Thymus (tissue), 11 donors: ENCODE data around the gene KIF19. TPM values are rescaled to one million over a fixed set of nuclear protein-coding genes. Genes with fewer than 3 reads are reported as not detected.

Experiments used
- DNase-seq, 9 donors: peaks; one replicate each; pipeline ENCODE4 v3.0.0-alpha.2; 2013; ENCODE audit warnings: low spot score in 9 of 9, low read depth in 6 of 9, missing footprints in 1 of 9
- H3K27ac ChIP-seq, 2 donors: one replicate each; pipeline ENCODE4 v1.5.1; 2013; ENCODE audit warnings: control low read depth in 1 of 2, low read depth in 1 of 2, low read length in 1 of 2, mild to moderate bottlenecking in 1 of 2, moderate library complexity in 1 of 2
- H3K27me3 ChIP-seq, 2 donors: one replicate each; pipeline ENCODE4 v1.5.1; 2013; ENCODE audit warnings: low read length in 1 of 2; ENCODE audit not compliant: control insufficient read depth in 2 of 2, insufficient read depth in 1 of 2
- H3K36me3 ChIP-seq, 2 donors: one replicate each; pipeline ENCODE4 v1.5.1; 2013; ENCODE audit warnings: low read length in 1 of 2, mild to moderate bottlenecking in 1 of 2, moderate library complexity in 1 of 2; ENCODE audit not compliant: control insufficient read depth in 2 of 2, insufficient read depth in 2 of 2
- H3K4me1 ChIP-seq, 2 donors: one replicate each; pipeline ENCODE4 v1.5.1; 2013; ENCODE audit warnings: low read length in 2 of 2; ENCODE audit not compliant: control insufficient read depth in 2 of 2, insufficient read depth in 2 of 2
- H3K4me3 ChIP-seq, 2 donors: one replicate each; pipeline ENCODE4 v1.5.1; 2013; ENCODE audit warnings: low read length in 2 of 2, control low read depth in 1 of 2, mild to moderate bottlenecking in 1 of 2
- H3K9me3 ChIP-seq, 2 donors: one replicate each; pipeline ENCODE4 v1.5.1; 2013; ENCODE audit warnings: low read length in 1 of 2, mild to moderate bottlenecking in 1 of 2; ENCODE audit not compliant: control insufficient read depth in 2 of 2, insufficient read depth in 1 of 2
- WGBS: extraction: QIAGEN DNeasy Blood & Tissue Kit; methylation state at CpG from one replicate; pipeline ENCODE4 v1.1.7; 2013; 5-methylcytosine and 5-hydroxymethylcytosine counted together
- polyA plus RNA-seq: library from polyadenylated mRNA; stranded (reverse); fragments of 200-250 nt; gene quantifications from one replicate; pipeline ENCODE4 v1.2.3, GENCODE V29; 2013
- total RNA-seq: library from RNA; stranded (reverse); fragments of 120-200 nt; gene quantifications from one replicate; pipeline ENCODE4 v1.2.4, GENCODE V29; 2013
- donor health status: healthy.

The KIF19 gene
- total and polyA plus RNA-seq, 2 donors = 4.7 to 5.2 TPM

GRCh38 chr17:74298778-74299177, 27.2 kb upstream of the KIF19 start:
- H3K27ac ChIP-seq = no peak overlapping the region
- 95% methylated on average over 7 of the region's 7 CpGs for WGBS

GRCh38 chr17:74299226-74300009, 26.6 kb upstream of the KIF19 start:
- Histone ChIP-seq H3K4me1 (peaks cover 0 to 10% of the 10 kb centered on the region in 2 donors), H3K36me3 (no peaks in the 10 kb centered on the region), H3K9me3 (peaks cover 0 to 1% of the 10 kb centered on the region in 2 donors), H3K4me3 (no peak overlapping the region), H3K27ac (no peak overlapping the region), H3K27me3 (peaks cover 4 to 5% of the 10 kb centered on the region in 2 donors)
- 94% methylated on average over 11 of the region's 11 CpGs for WGBS
- no peak for DNase-seq

More at GRCh38 chr17:74298778-74299177, 27.2 kb upstream of the KIF19 start:
- no peak for DNase-seq
- Histone ChIP-seq H3K4me3 (no peak overlapping the region), H3K36me3 (no peaks in the 10 kb centered on the region), H3K27me3 (peaks cover 4 to 5% of the 10 kb centered on the region in 2 donors), H3K4me1 (peaks cover 0 to 10% of the 10 kb centered on the region in 2 donors), H3K9me3 (peaks cover 0 to 1% of the 10 kb centered on the region in 2 donors)

GRCh38 chr17:74303305-74303704, 22.7 kb upstream of the KIF19 start:
- peaks cover 0 to 1% of the 10 kb centered on the region in 2 donors for H3K9me3 ChIP-seq

GRCh38 chr17:74304184-74304583, 21.8 kb upstream of the KIF19 start:
- Histone ChIP-seq H3K27ac (no peak overlapping the region), H3K4me1 (peaks cover 0 to 2% of the 10 kb centered on the region in 2 donors), H3K36me3 (no peaks in the 10 kb centered on the region), H3K9me3 (peaks cover 0 to 1% of the 10 kb centered on the region in 2 donors), H3K27me3 (peaks cover under 1 to 7% of the 10 kb centered on the region in 2 donors), H3K4me3 (no peak overlapping the region)
- 94% methylated on average over 5 of the region's 5 CpGs for WGBS
- no peak for DNase-seq

More at GRCh38 chr17:74303305-74303704, 22.7 kb upstream of the KIF19 start:
- Histone ChIP-seq H3K27me3 (peaks cover 4 to 7% of the 10 kb centered on the region in 2 donors), H3K4me3 (no peak overlapping the region), H3K4me1 (peaks cover 0 to 3% of the 10 kb centered on the region in 2 donors), H3K36me3 (no peaks in the 10 kb centered on the region), H3K27ac (no peak overlapping the region)
- 97% methylated on average over 8 of the region's 8 CpGs for WGBS
- no peak for DNase-seq

- peaks cover 0 to 2% of the 10 kb centered on the region in 2 donors for H3K27me3 ChIP-seq
- WGBS = 67% methylated on average over 10 of the region's 10 CpGs
- peaks cover 0 to 1% of the 10 kb centered on the region in 2 donors for H3K9me3 ChIP-seq
- no peaks in the 10 kb centered on the region for H3K4me1 ChIP-seq
- no peak for DNase-seq
- no peaks in the 10 kb centered on the region for H3K36me3 ChIP-seq
- H3K27ac ChIP-seq = no peak overlapping the region
- no peak overlapping the region for H3K4me3 ChIP-seq
These were observed 20.0 kb upstream of the KIF19 start for GRCh38 chr17:74305865-74306654.

- Histone ChIP-seq H3K27me3 (peaks cover 0 to 2% of the 10 kb centered on the region in 2 donors), H3K4me1 (no peaks in the 10 kb centered on the region), H3K9me3 (peaks cover 0 to 16% of the 10 kb centered on the region in 2 donors), H3K36me3 (no peaks in the 10 kb centered on the region), H3K27ac (no peak overlapping the region), H3K4me3 (no peak overlapping the region)
- DNase-seq = no peak
- WGBS = 50% methylated on average over 15 of the region's 15 CpGs
These were observed 17.8 kb upstream of the KIF19 start for GRCh38 chr17:74307984-74308773.

- Histone ChIP-seq H3K4me1 (no peaks in the 10 kb centered on the region), H3K36me3 (no peaks in the 10 kb centered on the region), H3K27ac (no peak overlapping the region), H3K4me3 (no peak overlapping the region), H3K9me3 (peaks cover 0 to 16% of the 10 kb centered on the region in 2 donors), H3K27me3 (peaks cover 0 to 2% of the 10 kb centered on the region in 2 donors)
- 85% methylated on average over 12 of the region's 12 CpGs for WGBS
- DNase-seq = no peak
These were observed 16.1 kb upstream of the KIF19 start for GRCh38 chr17:74309902-74310301.

- no peak overlapping the region for H3K4me3 ChIP-seq
- H3K4me1 ChIP-seq = no peaks in the 10 kb centered on the region
- no peaks in the 10 kb centered on the region for H3K27me3 ChIP-seq
- no peak overlapping the region for H3K27ac ChIP-seq
- H3K36me3 ChIP-seq = no peaks in the 10 kb centered on the region
- no peak for DNase-seq
- H3K9me3 ChIP-seq = peaks cover 0 to 16% of the 10 kb centered on the region in 2 donors
- 93% methylated on average over 15 of the region's 15 CpGs for WGBS
These were observed 11.1 kb upstream of the KIF19 start for GRCh38 chr17:74314877-74315276.
